ENCODE results near the gene HMGCR. TPM values are rescaled to one million over a fixed set of nuclear protein-coding genes. Genes with fewer than 3 reads are reported as not detected.

The HMGCR gene
- total and polyA plus RNA-seq, 4 donors: 12.4 to 237 (median 77.1) TPM

DNA sequence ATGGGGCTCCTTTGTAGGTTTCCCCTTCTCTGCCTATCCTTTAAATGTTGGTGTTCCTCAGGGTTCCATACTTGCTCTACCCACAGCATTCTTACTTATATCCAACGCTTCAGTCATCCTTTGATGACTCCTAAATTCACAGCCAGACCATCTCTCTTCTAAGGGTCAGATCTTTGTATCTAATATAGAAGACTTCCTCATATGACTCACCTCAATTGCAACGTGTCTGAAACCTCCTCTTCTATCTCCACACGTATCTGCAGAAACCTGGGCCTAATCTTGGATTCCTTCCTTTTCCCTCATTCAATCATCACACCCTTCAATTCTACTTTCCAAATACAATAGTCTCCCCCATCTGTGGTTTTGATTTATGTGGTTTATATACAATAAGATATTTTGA lies 68.3 kb downstream of the HMGCR start:
- Histone ChIP-seq H3K4me1 (ENCODE audit: control insufficient read depth in 4 of 4, insufficient read depth in 4 of 4, low read length in 3 of 4) (no peaks in the 10 kb centered on the region), H3K9me3 (ENCODE audit: control insufficient read depth in 4 of 4, low read length in 3 of 4) (no peaks in the 10 kb centered on the region), H3K4me3 (ENCODE audit: low read depth in 1 of 3, low read length in 3 of 3) (no peak overlapping the region), H3K27me3 (ENCODE audit: control insufficient read depth in 4 of 4, insufficient read depth in 4 of 4, low read length in 3 of 4) (no peaks in the 10 kb centered on the region), H3K27ac (ENCODE audit: low read depth in 1 of 2, low read length in 2 of 2) (no peak overlapping the region), H3K9ac (ENCODE audit: low read depth in 1 of 2, low read length in 2 of 2) (no peak overlapping the region), H3K36me3 (ENCODE audit: control insufficient read depth in 4 of 4, insufficient read depth in 3 of 4, low read depth in 1 of 4, low read length in 3 of 4) (peaks cover 0 to 14% (median 10%) of the 10 kb centered on the region in 4 donors)
- WGBS: 86% methylated on average over 3 of the region's 3 CpGs
- no peak for DNase-seq (ENCODE audit: low spot score)
- TF ChIP-seq, protein P1, sequence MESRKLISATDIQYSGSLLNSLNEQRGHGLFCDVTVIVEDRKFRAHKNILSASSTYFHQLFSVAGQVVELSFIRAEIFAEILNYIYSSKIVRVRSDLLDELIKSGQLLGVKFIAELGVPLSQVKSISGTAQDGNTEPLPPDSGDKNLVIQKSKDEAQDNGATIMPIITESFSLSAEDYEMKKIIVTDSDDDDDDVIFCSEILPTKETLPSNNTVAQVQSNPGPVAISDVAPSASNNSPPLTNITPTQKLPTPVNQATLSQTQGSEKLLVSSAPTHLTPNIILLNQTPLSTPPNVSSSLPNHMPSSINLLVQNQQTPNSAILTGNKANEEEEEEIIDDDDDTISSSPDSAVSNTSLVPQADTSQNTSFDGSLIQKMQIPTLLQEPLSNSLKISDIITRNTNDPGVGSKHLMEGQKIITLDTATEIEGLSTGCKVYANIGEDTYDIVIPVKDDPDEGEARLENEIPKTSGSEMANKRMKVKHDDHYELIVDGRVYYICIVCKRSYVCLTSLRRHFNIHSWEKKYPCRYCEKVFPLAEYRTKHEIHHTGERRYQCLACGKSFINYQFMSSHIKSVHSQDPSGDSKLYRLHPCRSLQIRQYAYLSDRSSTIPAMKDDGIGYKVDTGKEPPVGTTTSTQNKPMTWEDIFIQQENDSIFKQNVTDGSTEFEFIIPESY (IDR thresholded peaks at IDR 0.05): no peak
- TF ChIP-seq RXRA (IDR thresholded peaks at IDR 0.05) (no peak), FOXA2 (IDR thresholded peaks at IDR 0.05) (no peak), SP1 (IDR thresholded peaks at IDR 0.05) (no peak)
- TF ChIP-seq, protein P2, sequence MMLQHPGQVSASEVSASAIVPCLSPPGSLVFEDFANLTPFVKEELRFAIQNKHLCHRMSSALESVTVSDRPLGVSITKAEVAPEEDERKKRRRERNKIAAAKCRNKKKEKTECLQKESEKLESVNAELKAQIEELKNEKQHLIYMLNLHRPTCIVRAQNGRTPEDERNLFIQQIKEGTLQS (IDR thresholded peaks at IDR 0.05): no peak
- TF ChIP-seq, protein P3, sequence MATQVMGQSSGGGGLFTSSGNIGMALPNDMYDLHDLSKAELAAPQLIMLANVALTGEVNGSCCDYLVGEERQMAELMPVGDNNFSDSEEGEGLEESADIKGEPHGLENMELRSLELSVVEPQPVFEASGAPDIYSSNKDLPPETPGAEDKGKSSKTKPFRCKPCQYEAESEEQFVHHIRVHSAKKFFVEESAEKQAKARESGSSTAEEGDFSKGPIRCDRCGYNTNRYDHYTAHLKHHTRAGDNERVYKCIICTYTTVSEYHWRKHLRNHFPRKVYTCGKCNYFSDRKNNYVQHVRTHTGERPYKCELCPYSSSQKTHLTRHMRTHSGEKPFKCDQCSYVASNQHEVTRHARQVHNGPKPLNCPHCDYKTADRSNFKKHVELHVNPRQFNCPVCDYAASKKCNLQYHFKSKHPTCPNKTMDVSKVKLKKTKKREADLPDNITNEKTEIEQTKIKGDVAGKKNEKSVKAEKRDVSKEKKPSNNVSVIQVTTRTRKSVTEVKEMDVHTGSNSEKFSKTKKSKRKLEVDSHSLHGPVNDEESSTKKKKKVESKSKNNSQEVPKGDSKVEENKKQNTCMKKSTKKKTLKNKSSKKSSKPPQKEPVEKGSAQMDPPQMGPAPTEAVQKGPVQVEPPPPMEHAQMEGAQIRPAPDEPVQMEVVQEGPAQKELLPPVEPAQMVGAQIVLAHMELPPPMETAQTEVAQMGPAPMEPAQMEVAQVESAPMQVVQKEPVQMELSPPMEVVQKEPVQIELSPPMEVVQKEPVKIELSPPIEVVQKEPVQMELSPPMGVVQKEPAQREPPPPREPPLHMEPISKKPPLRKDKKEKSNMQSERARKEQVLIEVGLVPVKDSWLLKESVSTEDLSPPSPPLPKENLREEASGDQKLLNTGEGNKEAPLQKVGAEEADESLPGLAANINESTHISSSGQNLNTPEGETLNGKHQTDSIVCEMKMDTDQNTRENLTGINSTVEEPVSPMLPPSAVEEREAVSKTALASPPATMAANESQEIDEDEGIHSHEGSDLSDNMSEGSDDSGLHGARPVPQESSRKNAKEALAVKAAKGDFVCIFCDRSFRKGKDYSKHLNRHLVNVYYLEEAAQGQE (IDR thresholded peaks at IDR 0.05): no peak

Other genes starting within 250 kb of the HMGCR start
- under 1 TPM; 0.05 to 0.08 TPM for gene ANKRD31, start 100.3 kb upstream of the HMGCR start, total RNA-seq
- under 1 TPM; 0.03 to 0.04 TPM for gene ANKRD31, start 100.3 kb upstream of the HMGCR start, polyA plus RNA-seq
- gene CERT1, start 174.4 kb downstream of the HMGCR start, total RNA-seq: 10 to 100 TPM; 20.5 to 25.1 TPM
- gene CERT1, start 174.4 kb downstream of the HMGCR start, polyA plus RNA-seq: 10 to 100 TPM; 11.4 to 13.1 TPM
- gene POLK, start 174.7 kb downstream of the HMGCR start, total RNA-seq: 10 to 100 TPM; 12.1 to 20.6 TPM
- gene POLK, start 174.7 kb downstream of the HMGCR start, polyA plus RNA-seq: 1 to 10 TPM; 3.7 to 7.6 TPM